HepG2 (cell line): ENCODE results near the gene SSBP2. TPM values are rescaled to one million over a fixed set of nuclear protein-coding genes. Genes with fewer than 3 reads are reported as not detected.

ENCODE experiments used
- ATAC-seq: fragments of 200-7000 bp; cut with Tn5 transposase; 3 replicates; pipeline ENCODE4 v1.9.1; 2020; ENCODE audit warnings: mild to moderate bottlenecking, moderate library complexity
- BruUV-seq: library from RNA; stranded (reverse); fragments of 400-500 nt; replicated peaks from 2 replicates; lab custom pipeline; 2021; lab: Mats Ljungman, UMichigan
- CTCF ChIA-PET: fragments of 300-600 bp; formaldehyde crosslinking; extraction: SDS; loops from one replicate; lab custom pipeline; 2021; ENCODE audit warnings: low total read pairs, inconsistent platforms, low intra/inter-chr PET ratio; lab: Yijun Ruan, JAX
- POLR2A ChIA-PET: fragments of 350-600 bp; sonication (Branson Sonifier 250); formaldehyde crosslinking; loops from one replicate; lab custom pipeline; 2020; ENCODE audit warnings: antibody characterized with exemption, inconsistent platforms; lab: Yijun Ruan, JAX
- DNase-seq: peaks from one replicate; pipeline ENCODE4 v3.0.0-alpha.2; 2015; ENCODE audit warnings: low spot score
- FAIRE-seq: peaks from 3 replicates; lab custom pipeline; 2011; peaks lifted over from hg19 to GRCh38; lab: Jason Lieb, UNC
- H2AFZ ChIP-seq: one replicate; pipeline ENCODE4 v1.6.1; 2011; ENCODE audit warnings: low read length, inconsistent platforms
- H3K27ac ChIP-seq: fragments of 300-600 bp; 3 replicates; pipeline ENCODE4 v1.8.0; 2011; ENCODE audit warnings: mixed run types, mild to moderate bottlenecking, mixed read lengths, low read length, inconsistent platforms; ENCODE audit not compliant: insufficient read depth; ENCODE audit errors: extremely low read length
- H3K27me3 ChIP-seq, 2 experiments: fragments of 200-600 bp in 1 of 2; 2 replicates in 1 of 2; 3 replicates in 1 of 2; pipeline versions ENCODE4 v1.6.0 to v1.8.0; 2011; ENCODE audit warnings: low read length in 2 of 2, mild to moderate bottlenecking in 2 of 2, moderate library complexity in 2 of 2, inconsistent platforms in 1 of 2; ENCODE audit not compliant: insufficient read depth in 2 of 2, control insufficient read depth in 1 of 2
- H3K36me3 ChIP-seq, 2 experiments: fragments of 200-600 bp in 1 of 2; replicated peaks in 1 of 2; 2 replicates in 1 of 2; 3 replicates in 1 of 2; pipeline versions ENCODE4 v1.5.1 to v1.8.0; 2011; ENCODE audit warnings: low read length in 2 of 2, inconsistent platforms in 1 of 2; ENCODE audit not compliant: insufficient read depth in 2 of 2, control insufficient read depth in 1 of 2
- H3K4me1 ChIP-seq: 2 replicates; pipeline ENCODE4 v1.5.1; 2012; ENCODE audit warnings: low read length, inconsistent platforms; ENCODE audit not compliant: insufficient read depth
- H3K4me2 ChIP-seq: 2 replicates; pipeline ENCODE4 v1.6.0; 2011; ENCODE audit warnings: low read depth, low read length, inconsistent platforms
- H3K4me3 ChIP-seq, 3 experiments: fragments of 200-600 bp in 1 of 3; sonication (generic), shearing (Covaris generic) in 1 of 3; replicated peaks in 1 of 3; 2 replicates each; pipeline ENCODE4 v1.5.1; 2011 to 2016; ENCODE audit warnings: low read length in 3 of 3, inconsistent platforms in 2 of 3, low read depth in 2 of 3, mild to moderate bottlenecking in 2 of 3, control low read depth in 1 of 3, mixed read lengths in 1 of 3; ENCODE audit not compliant: insufficient read depth in 1 of 3
- H3K79me2 ChIP-seq: one replicate; pipeline ENCODE4 v1.6.1; 2011; ENCODE audit warnings: low read length, inconsistent platforms; ENCODE audit not compliant: insufficient read depth
- H3K9ac ChIP-seq: 2 replicates; pipeline ENCODE4 v1.6.0; 2011; ENCODE audit warnings: mild to moderate bottlenecking, low read depth, low read length, inconsistent platforms; ENCODE audit not compliant: insufficient read depth
- H3K9me3 ChIP-seq: 2 replicates; pipeline ENCODE4 v1.5.1; 2012; ENCODE audit warnings: mild to moderate bottlenecking, low read length
- H4K20me1 ChIP-seq: 2 replicates; pipeline ENCODE4 v1.6.0; 2011; ENCODE audit warnings: inconsistent platforms, mild to moderate bottlenecking, low read length, moderate library complexity; ENCODE audit not compliant: insufficient read depth
- ATF7 ChIP-seq, 2 experiments: fragments of 450-650 bp in 1 of 2; sonication (generic) in 1 of 2; formaldehyde crosslinking in 1 of 2; IDR thresholded peaks; 2 replicates each; pipeline versions ENCODE4 v1.4.0 to v1.6.1; 2016 to 2020; ENCODE audit warnings: antibody characterized with exemption in 1 of 2, mild to moderate bottlenecking in 1 of 2, missing genetic modification reagents in 1 of 2
- BHLHE40 ChIP-seq: IDR thresholded peaks from 2 replicates; pipeline ENCODE4 v1.6.1; 2011; ENCODE audit warnings: low read length, improper control_type of control experiment
- CEBPB ChIP-seq: IDR thresholded peaks from 2 replicates; pipeline ENCODE4 v1.6.1; 2011; ENCODE audit warnings: low read depth, low read length, improper control_type of control experiment, borderline replicate concordance
- CHCHD3 ChIP-seq: sonication (generic); formaldehyde crosslinking; IDR thresholded peaks from 2 replicates; pipeline ENCODE4 v1.8.0; 2022; ENCODE audit warnings: mild to moderate bottlenecking, missing genetic modification reagents, moderate library complexity
- HMG20B ChIP-seq: conservative IDR thresholded peaks from 2 replicates; pipeline ENCODE4 v1.6.1; 2016; ENCODE audit warnings: missing genetic modification reagents, missing compliant biosample characterization
- HMGXB4 ChIP-seq, 2 experiments: sonication (generic) in 1 of 2; formaldehyde crosslinking in 1 of 2; IDR thresholded peaks; 2 replicates each; pipeline versions ENCODE4 v1.4.0 to v1.6.1; 2018 to 2020; ENCODE audit warnings: missing genetic modification reagents in 2 of 2, borderline replicate concordance in 1 of 2, low read depth in 1 of 2, mild to moderate bottlenecking in 1 of 2, missing biosample characterization in 1 of 2
- KLF6 ChIP-seq: IDR thresholded peaks from 2 replicates; pipeline ENCODE4 v1.8.0; 2016; ENCODE audit warnings: missing biosample characterization, missing genetic modification reagents
- ONECUT2 ChIP-seq: sonication (generic); formaldehyde crosslinking; IDR thresholded peaks from 2 replicates; pipeline ENCODE4 v1.4.0; 2020; ENCODE audit warnings: missing genetic modification reagents
- POLR2G ChIP-seq: fragments of 200-400 bp; formaldehyde crosslinking; IDR thresholded peaks from 2 replicates; pipeline ENCODE4 v1.6.1; 2018; ENCODE audit warnings: mild to moderate bottlenecking, low read depth, low read length, moderate library complexity
- RNF219 ChIP-seq: sonication (generic); formaldehyde crosslinking; IDR thresholded peaks from 2 replicates; pipeline ENCODE4 v1.5.0; 2020; ENCODE audit warnings: mild to moderate bottlenecking, missing genetic modification reagents
- RXRB ChIP-seq: IDR thresholded peaks from 2 replicates; pipeline ENCODE4 v1.6.1; 2016; ENCODE audit warnings: borderline replicate concordance, missing genetic modification reagents, missing compliant biosample characterization
- SIX1 ChIP-seq: sonication (generic); formaldehyde crosslinking; IDR thresholded peaks from 2 replicates; pipeline ENCODE4 v1.4.0; 2020; ENCODE audit warnings: missing genetic modification reagents, borderline replicate concordance
- TBX2 ChIP-seq: sonication (generic); formaldehyde crosslinking; IDR thresholded peaks from 2 replicates; pipeline ENCODE4 v1.5.0; 2020; ENCODE audit warnings: missing genetic modification reagents, mild to moderate bottlenecking, borderline replicate concordance
- ZBTB42 ChIP-seq: sonication (generic); formaldehyde crosslinking; IDR thresholded peaks from 2 replicates; pipeline ENCODE4 v1.5.0; 2020; ENCODE audit warnings: mild to moderate bottlenecking, missing genetic modification reagents
- ZBTB7A ChIP-seq: sonication (generic); formaldehyde crosslinking; IDR thresholded peaks from 2 replicates; pipeline ENCODE4 v1.8.0; 2022; ENCODE audit warnings: mild to moderate bottlenecking, missing genetic modification reagents
- ZNF251 ChIP-seq: sonication (generic); formaldehyde crosslinking; IDR thresholded peaks from 2 replicates; pipeline ENCODE4 v1.9.0; 2021; ENCODE audit warnings: mild to moderate bottlenecking, missing genetic modification reagents
- ZNF263 ChIP-seq: sonication (generic); formaldehyde crosslinking; IDR thresholded peaks from 2 replicates; pipeline ENCODE4 v1.4.0; 2020; ENCODE audit warnings: missing genetic modification reagents
- ZNF34 ChIP-seq: sonication (generic); formaldehyde crosslinking; IDR thresholded peaks from 2 replicates; pipeline ENCODE4 v1.4.0; 2020; ENCODE audit warnings: mild to moderate bottlenecking, missing genetic modification reagents, borderline replicate concordance
- ZNF557 ChIP-seq: sonication (generic); formaldehyde crosslinking; IDR thresholded peaks from 2 replicates; pipeline ENCODE4 v1.4.0; 2020; ENCODE audit warnings: missing genetic modification reagents
- ZNF564 ChIP-seq: sonication (generic); formaldehyde crosslinking; IDR thresholded peaks from 2 replicates; pipeline ENCODE4 v1.8.1; 2023; ENCODE audit warnings: mild to moderate bottlenecking, missing genetic modification reagents
- ZNF792 ChIP-seq: IDR thresholded peaks from 2 replicates; pipeline ENCODE4 v1.6.1; 2016
- WGBS: methylation state at CpG from one replicate; pipeline ENCODE4 v1.1.6; 2017; ENCODE audit warnings: low lambda C conversion rate; 5-methylcytosine and 5-hydroxymethylcytosine counted together
- in situ Hi-C: cut with HindIII; loops from 2 replicates; pipeline ENCODE4 v1.10.0; 2017; ENCODE audit warnings: low pct_unique_long_range_greater_than_20kb; ENCODE audit not compliant: extremely low pct_ligation_motif_present
- intact Hi-C: fragments of 100-400 bp; cut with micrococcal nuclease; formaldehyde crosslinking; loops from one replicate; pipeline ENCODE4 v1.10.0; 2022; ENCODE audit not compliant: unreplicated experiment
- polyA plus RNA-seq, 8 experiments: library from polyadenylated mRNA; depleted of rRNA in 3 of 8; stranded (reverse) in 7 of 8; unstranded in 1 of 8; fragments of >200 nt; fragmentation: Illumina TruSeq in 4 of 8; extraction: Trizol in 4 of 8; gene quantifications; 2 replicates each; pipeline versions ENCODE4 v1.2.1 to v1.2.3, GENCODE V29; 2011 to 2016; ENCODE audit warnings: low read depth in 4 of 8, missing spikeins in 1 of 8, mixed read lengths in 1 of 8; ENCODE audit not compliant: insufficient read depth in 1 of 8
- total RNA-seq, 5 experiments: library from RNA; depleted of rRNA; stranded (reverse); fragments of >200 nt; fragmentation: Illumina TruSeq; extraction: Trizol; gene quantifications; 2 replicates each; pipeline ENCODE4 v1.2.3, GENCODE V29; 2016; ENCODE audit warnings: low read depth in 1 of 5

The SSBP2 gene
- total and polyA plus RNA-seq, 2 of the 13 experiments (the other 11 are each of a cell fraction or from before 2014, with no cell fraction given) = 0.16 TPM; not detected in 1

GRCh38 chr5:81424728-81425127 lies 326.2 kb downstream of the SSBP2 start:
- no peaks in the 10 kb centered on the region for H3K79me2 ChIP-seq
- ATAC-seq = no peak

GRCh38 chr5:81422671-81423070 lies 328.2 kb downstream of the SSBP2 start:
- CTCF ChIA-PET = no interaction called here
- intact Hi-C loops = loop anchor here (10.0 kb wide), 2 partner anchors 82 to 412 kb away; no protein-coding TSS in a partner anchor
- peak; percentile 88; the same call in 1 of the 2 replicates for TF ChIP-seq SIX1 (CRISPR knock-in tag)
- no peak for TF ChIP-seq HMGXB4 (CRISPR knock-in tag; IDR thresholded peaks at IDR 0.05; ENCODE audit: borderline replicate concordance in 1 of 2, low read depth in 1 of 2)
- TF ChIP-seq RNF219 = no peak
- TF ChIP-seq ATF7 (IDR thresholded peaks at IDR 0.05) = peak; percentile 73
- TF ChIP-seq ATF7 (CRISPR knock-in tag; IDR thresholded peaks at IDR 0.05) = no peak; the same call in 1 of the 2 replicates
- no peak for TF ChIP-seq POLR2G
- TF ChIP-seq TBX2 (CRISPR knock-in tag) = no peak
- TF ChIP-seq HMG20B (CRISPR knock-in tag) = no peak
- TF ChIP-seq CEBPB = peak; percentile 93
- no peak for TF ChIP-seq ZNF564
- no peak for TF ChIP-seq ZNF263 (CRISPR knock-in tag)
- no peak for TF ChIP-seq ZBTB7A

More at GRCh38 chr5:81424728-81425127, 326.2 kb downstream of the SSBP2 start:
- Histone ChIP-seq H3K27ac (no peak overlapping the region), H2AFZ (no peak overlapping the region), H3K4me2 (no peak overlapping the region), H3K9me3 (no peaks in the 10 kb centered on the region), H3K36me3 (no peaks in the 10 kb centered on the region), H3K4me1 (peaks cover 13% of the 10 kb centered on the region; the same call in 1 of the 2 replicates), H3K9ac (no peak overlapping the region), H3K27me3 (no peaks in the 10 kb centered on the region), H4K20me1 (no peaks in the 10 kb centered on the region), H3K4me3 (no peak overlapping the region)
- WGBS = 77% methylated on average over 1 of the region's 1 CpG
- ChIA-PET POLR2A (no interaction called here), CTCF (interaction anchor here (0.9 to 1.2 kb wide), 2 partner anchors 741 to 801 kb away, joined by 6 to 8 read pairs; no protein-coding TSS in a partner anchor)
- intact Hi-C loops = loop anchor here (1.0 to 10.0 kb wide), 4 partner anchors 80 to 801 kb away; no protein-coding TSS in a partner anchor
- DNase-seq (no peak), FAIRE-seq (no peak)
- no peak for TF ChIP-seq ZNF251
- no peak for TF ChIP-seq ONECUT2 (CRISPR knock-in tag)
- no peak for TF ChIP-seq KLF6 (CRISPR knock-in tag)
- TF ChIP-seq CHCHD3 = no peak
- TF ChIP-seq ZNF792 (CRISPR knock-in tag) = no peak
- no peak for TF ChIP-seq ZNF34
- TF ChIP-seq ZNF557 (CRISPR knock-in tag) = no peak
- no peak for TF ChIP-seq ZBTB42 (CRISPR knock-in tag)
- no peak for TF ChIP-seq BHLHE40
- TF ChIP-seq RXRB (CRISPR knock-in tag) = no peak
- no TSS peak for BruUV-seq
- in situ Hi-C loops = loop anchor here (10.0 kb wide), 2 partner anchors 740 to 800 kb away; no protein-coding TSS in a partner anchor

More at GRCh38 chr5:81422671-81423070, 328.2 kb downstream of the SSBP2 start:
- H3K27ac ChIP-seq = no peak overlapping the region
- H3K4me3 ChIP-seq = no peak overlapping the region
- peak; percentile 86 for ATAC-seq
- no peak overlapping the region for H2AFZ ChIP-seq
- BruUV-seq = no TSS peak
- no peaks in the 10 kb centered on the region for H4K20me1 ChIP-seq
- peaks cover 13% of the 10 kb centered on the region; the same call in 1 of the 2 replicates for H3K4me1 ChIP-seq
- POLR2A ChIA-PET = no interaction called here
- H3K9ac ChIP-seq = no peak overlapping the region
- FAIRE-seq = no peak
- in situ Hi-C loops = loop anchor here (10.0 kb wide), 2 partner anchors 742 to 802 kb away; no protein-coding TSS in a partner anchor
- H3K4me2 ChIP-seq = no peak overlapping the region
- peak; percentile 37 for DNase-seq
- H3K79me2 ChIP-seq = no peaks in the 10 kb centered on the region
- H3K27me3 ChIP-seq = no peaks in the 10 kb centered on the region
- WGBS = 4% methylated on average over 2 of the region's 2 CpGs
- no peaks in the 10 kb centered on the region for H3K9me3 ChIP-seq
- no peaks in the 10 kb centered on the region for H3K36me3 ChIP-seq
